Measurements from ENCODE around the gene SHISA7. TPM values are rescaled to one million over a fixed set of nuclear protein-coding genes. Genes with fewer than 3 reads are reported as not detected.
"Not testable (repeated sequence)": the region's sequence is repeated elsewhere in the genome, so short reads cannot be mapped to it uniquely, and the experiment has no call there.

SHISA7 gene
- total RNA-seq, 1 donor from 2014 or later = not detected

GRCh38 chr19:55454787-55455243, 11.7 kb upstream of the SHISA7 start:
- intact Hi-C loops (cut with micrococcal nuclease) = no loop called here
- Mint-ChIP-seq H3K4me3 (ENCODE audit: low read depth) (no peak overlapping the region), H3K36me3 (ENCODE audit: low read depth) (peaks cover 15% of the 10 kb centered on the region), H3K27ac (no peak overlapping the region), H3K4me1 (ENCODE audit: low read depth) (peaks cover 3% of the 10 kb centered on the region), H3K9me3 (no peaks in the 10 kb centered on the region), H3K27me3 (ENCODE audit: low read depth) (peaks cover 24% of the 10 kb centered on the region)
- peak; percentile 38 for DNase-seq (ENCODE audit: low spot score)

DNA sequence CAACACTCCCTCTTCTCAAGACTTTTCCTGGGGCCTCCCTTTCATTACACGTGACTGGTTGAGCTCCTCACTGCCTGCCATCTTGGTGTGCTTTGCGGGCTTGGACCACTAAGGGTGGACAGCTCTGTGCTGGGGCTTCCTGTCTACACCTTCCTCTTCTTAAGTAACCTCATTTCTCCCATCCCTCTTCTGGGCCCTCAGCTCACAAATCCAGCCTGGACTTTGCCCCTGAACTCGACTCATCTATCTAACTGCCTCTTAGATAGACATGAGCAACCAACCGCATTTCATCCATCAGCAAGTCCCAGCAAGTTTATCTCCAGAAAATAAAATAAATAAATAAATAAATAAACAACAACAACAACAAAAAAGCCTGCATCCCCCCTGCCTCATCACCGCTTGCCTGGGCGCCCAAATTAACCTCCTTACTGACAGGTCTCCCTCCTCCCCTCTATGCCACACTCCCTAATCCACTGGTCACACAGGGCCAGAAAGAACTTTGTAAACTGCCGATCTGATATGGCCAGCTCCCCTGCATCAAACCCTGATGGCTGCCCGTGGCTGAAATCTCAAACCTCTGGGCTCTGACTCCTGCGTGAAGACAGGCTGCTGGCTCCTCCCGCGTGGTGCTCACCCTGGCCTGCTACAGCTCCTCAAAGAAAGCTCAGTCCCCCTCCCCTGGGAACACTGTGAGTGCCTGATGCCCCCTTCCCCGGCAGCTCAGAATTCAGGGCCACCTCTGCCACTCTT, 10.6 kb upstream of the SHISA7 start:
- intact Hi-C loops (cut with micrococcal nuclease) = no loop called here
- H3K36me3 Mint-ChIP-seq (ENCODE audit: low read depth) = peaks cover 15% of the 10 kb centered on the region
- H3K4me1 Mint-ChIP-seq (ENCODE audit: low read depth) = peaks cover 3% of the 10 kb centered on the region
- no peak for DNase-seq (ENCODE audit: low spot score)
- H3K27me3 Mint-ChIP-seq (ENCODE audit: low read depth) = peaks cover 24% of the 10 kb centered on the region
- no peak overlapping the region for H3K4me3 Mint-ChIP-seq (ENCODE audit: low read depth)
- no peak overlapping the region for H3K27ac Mint-ChIP-seq
- H3K9me3 Mint-ChIP-seq = no peaks in the 10 kb centered on the region

DNA sequence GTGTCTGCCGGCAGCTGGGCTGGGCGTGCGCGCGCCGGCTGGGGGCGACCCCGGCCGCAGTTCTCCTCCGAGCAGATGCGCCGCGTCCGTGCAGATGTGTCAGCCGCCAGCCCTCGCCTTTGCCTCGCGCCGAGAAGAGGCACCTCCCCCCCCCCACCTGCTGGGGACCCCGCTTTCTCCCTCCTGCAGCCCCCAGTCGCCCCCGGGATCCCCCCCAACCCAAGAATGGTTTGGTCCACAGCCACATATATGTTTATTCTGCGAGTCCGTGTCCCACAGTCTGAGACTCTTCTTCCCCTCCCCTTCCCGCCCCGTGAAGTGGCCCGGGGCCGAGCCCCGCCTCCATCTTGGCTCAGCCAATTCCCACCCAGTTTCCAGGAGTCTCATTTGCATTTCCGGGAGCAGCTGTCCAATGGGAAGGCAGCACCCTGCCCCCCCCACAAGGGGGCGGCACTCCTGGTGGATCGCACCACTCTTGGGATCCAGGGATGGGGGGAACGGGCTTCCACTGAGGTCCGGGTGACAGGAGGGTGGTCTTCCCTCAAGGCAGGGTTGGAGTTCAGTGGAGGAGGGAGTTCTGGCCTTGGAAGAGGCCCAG, 9.7 kb upstream of the SHISA7 start:
- Mint-ChIP-seq H3K4me3 (ENCODE audit: low read depth) (no peak overlapping the region), H3K9me3 (no peaks in the 10 kb centered on the region), H3K4me1 (ENCODE audit: low read depth) (peaks cover 3% of the 10 kb centered on the region), H3K27ac (no peak overlapping the region), H3K27me3 (ENCODE audit: low read depth) (peaks cover 24% of the 10 kb centered on the region), H3K36me3 (ENCODE audit: low read depth) (peaks cover 15% of the 10 kb centered on the region)
- DNase-seq (ENCODE audit: low spot score) = peak; percentile 42
- intact Hi-C loops (cut with micrococcal nuclease) = no loop called here

DNA sequence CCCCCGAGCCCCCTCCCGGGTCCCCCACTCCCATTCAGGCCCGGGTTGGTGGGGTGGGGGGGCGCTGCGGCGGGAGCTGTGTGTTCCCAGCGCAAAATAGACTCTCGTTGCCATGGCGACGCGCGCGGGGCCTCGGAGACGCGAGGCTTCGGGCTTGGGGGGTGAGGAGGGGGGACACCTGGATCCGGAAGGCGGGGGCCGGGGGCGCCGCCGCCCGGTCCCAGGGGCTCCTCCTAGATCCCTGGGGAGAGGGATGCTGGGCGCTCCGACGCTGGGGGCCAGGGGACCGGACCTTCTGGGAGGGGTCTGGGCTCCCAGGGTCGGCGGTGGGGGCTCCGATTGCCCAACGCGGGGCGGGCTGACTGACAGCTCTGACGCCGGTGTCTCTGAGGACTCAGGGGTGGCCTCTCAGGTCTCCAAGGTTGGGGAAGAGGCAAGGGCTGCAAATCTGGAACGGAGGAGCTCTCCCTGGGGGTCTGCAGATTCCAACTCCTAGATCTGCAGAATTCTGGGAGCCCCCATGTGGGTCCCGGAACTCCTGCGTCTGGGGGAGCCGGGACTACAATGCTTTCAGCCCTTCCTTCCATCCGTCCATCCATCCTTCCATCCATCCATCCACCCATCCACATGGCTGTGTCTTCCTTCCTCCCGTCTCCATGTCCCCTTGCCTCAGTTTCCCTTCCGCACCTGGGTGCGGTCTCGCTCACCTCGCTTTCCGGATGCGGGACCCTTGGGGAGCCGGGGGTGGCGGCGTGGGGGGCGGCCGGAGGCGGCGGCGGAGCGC, 9.1 kb upstream of the SHISA7 start:
- no peaks in the 10 kb centered on the region for H3K9me3 Mint-ChIP-seq
- DNase-seq (ENCODE audit: low spot score) = no peak
- no peak overlapping the region for H3K4me3 Mint-ChIP-seq (ENCODE audit: low read depth)
- no peak overlapping the region for H3K27ac Mint-ChIP-seq
- H3K36me3 Mint-ChIP-seq (ENCODE audit: low read depth) = peaks cover 15% of the 10 kb centered on the region
- peaks cover 24% of the 10 kb centered on the region for H3K27me3 Mint-ChIP-seq (ENCODE audit: low read depth)
- intact Hi-C loops (cut with micrococcal nuclease) = no loop called here
- peaks cover 3% of the 10 kb centered on the region for H3K4me1 Mint-ChIP-seq (ENCODE audit: low read depth)

DNA sequence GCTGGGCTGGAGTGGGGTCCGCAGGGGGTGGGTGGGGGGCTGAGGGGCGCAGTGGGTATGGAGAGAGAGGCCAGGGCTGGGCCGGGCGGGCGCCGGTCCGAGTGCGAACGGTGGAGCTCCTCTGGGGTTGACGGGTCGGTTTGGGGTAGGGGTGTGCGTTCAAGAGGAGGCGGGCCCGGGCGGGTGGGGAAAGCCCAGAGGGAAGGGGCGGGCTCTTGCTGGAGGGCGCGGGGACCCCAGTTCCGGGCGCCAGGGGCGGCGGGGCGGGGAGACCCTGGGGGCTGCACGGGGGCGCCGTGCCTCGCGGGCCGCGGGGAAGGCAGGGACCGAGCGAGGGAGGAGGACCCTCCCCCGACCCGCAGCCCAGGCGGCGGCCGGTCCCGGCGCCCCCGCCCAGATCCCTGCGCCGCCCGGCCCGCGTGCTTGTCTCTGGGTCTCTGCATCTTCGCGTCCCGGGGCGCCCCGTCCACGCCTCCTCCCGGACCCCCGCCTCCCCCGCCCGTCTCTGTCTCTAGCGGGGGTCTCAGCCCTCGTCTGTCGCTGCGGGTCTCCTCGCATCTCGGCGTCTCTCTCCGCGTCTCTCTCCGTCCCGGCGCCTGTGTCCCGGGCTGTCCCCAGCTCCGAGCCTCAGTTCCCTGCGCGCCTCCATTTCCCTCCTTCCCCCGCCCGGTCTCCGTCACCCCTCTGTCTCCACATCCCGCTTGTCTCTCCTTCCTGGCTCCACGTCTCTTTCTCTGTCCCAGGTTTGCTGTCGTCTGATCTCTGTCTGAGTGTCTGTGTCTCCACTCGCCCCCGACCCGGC, 8.3 kb upstream of the SHISA7 start:
- H3K36me3 Mint-ChIP-seq (ENCODE audit: low read depth) = peaks cover 15% of the 10 kb centered on the region
- no peak overlapping the region for H3K27ac Mint-ChIP-seq
- H3K4me1 Mint-ChIP-seq (ENCODE audit: low read depth) = peaks cover 3% of the 10 kb centered on the region
- no peaks in the 10 kb centered on the region for H3K9me3 Mint-ChIP-seq
- no peak for DNase-seq (ENCODE audit: low spot score)
- intact Hi-C loops (cut with micrococcal nuclease) = no loop called here
- H3K4me3 Mint-ChIP-seq (ENCODE audit: low read depth) = no peak overlapping the region
- peaks cover 24% of the 10 kb centered on the region for H3K27me3 Mint-ChIP-seq (ENCODE audit: low read depth)

DNA sequence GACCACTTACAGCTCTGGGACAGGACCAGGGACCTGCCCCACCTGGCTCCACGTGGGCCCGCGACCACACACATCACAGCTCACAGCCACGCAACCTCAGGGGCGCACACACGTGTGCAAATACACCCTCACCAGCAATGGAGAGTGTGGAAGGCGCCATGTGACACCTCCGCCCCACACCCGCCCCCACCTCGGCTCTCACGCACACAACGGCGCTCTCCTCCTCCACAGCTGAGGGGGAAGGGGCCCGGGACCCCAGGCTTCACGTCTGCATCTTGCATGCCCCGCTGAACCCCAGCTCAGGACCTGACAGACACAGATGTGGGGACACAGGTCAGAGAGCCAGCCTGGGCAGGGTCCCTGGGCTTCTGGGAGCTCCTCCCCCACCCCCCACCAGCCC, 6.4 kb upstream of the SHISA7 start:
- peaks cover 10% of the 10 kb centered on the region for H3K36me3 Mint-ChIP-seq (ENCODE audit: low read depth)
- DNase-seq (ENCODE audit: low spot score) = no peak
- H3K9me3 Mint-ChIP-seq = no peaks in the 10 kb centered on the region
- intact Hi-C loops (cut with micrococcal nuclease) = no loop called here
- H3K27ac Mint-ChIP-seq = no peak overlapping the region
- H3K4me1 Mint-ChIP-seq (ENCODE audit: low read depth) = peaks cover 3% of the 10 kb centered on the region
- H3K27me3 Mint-ChIP-seq (ENCODE audit: low read depth) = peaks cover 31% of the 10 kb centered on the region
- H3K4me3 Mint-ChIP-seq (ENCODE audit: low read depth) = no peak overlapping the region

GRCh38 chr19:55448175-55448490, 5.0 kb upstream of the SHISA7 start:
- H3K4me1 Mint-ChIP-seq (ENCODE audit: low read depth); H3K4me3 Mint-ChIP-seq (ENCODE audit: low read depth); intact Hi-C loops (cut with micrococcal nuclease); H3K27ac Mint-ChIP-seq; H3K36me3 Mint-ChIP-seq (ENCODE audit: low read depth); DNase-seq (ENCODE audit: low spot score); H3K9me3 Mint-ChIP-seq: not testable (repeated sequence)
- H3K27me3 Mint-ChIP-seq (ENCODE audit: low read depth) = peaks cover 36% of the 10 kb centered on the region

- Mint-ChIP-seq H3K4me1 (ENCODE audit: low read depth) (no peaks in the 10 kb centered on the region), H3K9me3 (no peaks in the 10 kb centered on the region), H3K27me3 (ENCODE audit: low read depth) (peaks cover 38% of the 10 kb centered on the region), H3K36me3 (ENCODE audit: low read depth) (no peaks in the 10 kb centered on the region), H3K4me3 (ENCODE audit: low read depth) (no peak overlapping the region), H3K27ac (no peak overlapping the region)
- intact Hi-C loops (cut with micrococcal nuclease) = no loop called here
- no peak for DNase-seq (ENCODE audit: low spot score)
Measured at GRCh38 chr19:55447421-55448174, 4.5 kb upstream of the SHISA7 start.

DNA sequence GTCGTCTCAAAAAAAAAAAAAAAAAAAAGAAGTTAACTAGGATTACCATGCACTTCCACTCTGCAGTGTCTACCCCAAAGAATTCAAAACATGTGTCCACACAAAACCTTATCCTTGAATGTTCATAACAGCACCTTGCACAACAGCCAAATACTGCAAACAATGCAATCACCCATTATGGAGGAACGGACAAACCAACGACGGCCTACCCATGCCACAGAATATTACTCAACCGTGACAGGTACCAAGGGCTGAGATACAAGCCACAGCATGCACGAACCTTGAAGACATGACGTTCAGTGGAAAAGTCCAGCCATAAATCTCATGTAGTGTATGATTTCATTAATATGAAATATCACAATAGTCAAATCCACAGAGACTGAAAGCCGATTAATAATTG, 3.0 kb upstream of the SHISA7 start:
- DNase-seq (ENCODE audit: low spot score) = no peak
- Mint-ChIP-seq H3K36me3 (ENCODE audit: low read depth) (no peaks in the 10 kb centered on the region), H3K9me3 (no peaks in the 10 kb centered on the region), H3K4me3 (ENCODE audit: low read depth) (no peak overlapping the region), H3K4me1 (ENCODE audit: low read depth) (peaks cover 6% of the 10 kb centered on the region), H3K27ac (no peak overlapping the region), H3K27me3 (ENCODE audit: low read depth) (peaks cover 44% of the 10 kb centered on the region)
- intact Hi-C loops (cut with micrococcal nuclease) = no loop called here

DNA sequence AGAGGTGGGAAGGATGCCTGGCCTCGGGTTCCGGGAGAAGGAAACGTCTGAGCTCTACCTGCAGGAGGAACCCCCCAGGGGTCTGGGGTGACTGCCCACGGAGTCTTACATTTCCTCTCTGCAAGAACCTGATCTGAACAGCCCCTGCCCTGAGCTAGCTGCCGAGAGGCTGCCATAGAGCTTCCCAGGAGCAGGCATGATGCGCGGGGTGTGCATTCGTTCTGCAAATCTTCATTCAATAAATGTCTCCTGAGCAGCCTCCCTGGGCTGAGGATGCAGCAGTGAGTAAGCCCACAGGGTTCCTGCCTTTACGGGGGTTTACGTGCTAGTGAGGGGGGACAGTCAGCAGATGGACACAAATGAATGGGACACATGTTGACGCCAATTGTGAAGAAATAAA, 1.5 kb upstream of the SHISA7 start:
- no peak for DNase-seq (ENCODE audit: low spot score)
- intact Hi-C loops (cut with micrococcal nuclease) = no loop called here
- Mint-ChIP-seq H3K27me3 (ENCODE audit: low read depth) (peaks cover 44% of the 10 kb centered on the region), H3K27ac (no peak overlapping the region), H3K4me1 (ENCODE audit: low read depth) (peaks cover 10% of the 10 kb centered on the region), H3K9me3 (no peaks in the 10 kb centered on the region), H3K36me3 (ENCODE audit: low read depth) (no peaks in the 10 kb centered on the region), H3K4me3 (ENCODE audit: low read depth) (no peak overlapping the region)

GRCh38 chr19:55443824-55444480, 852 bp upstream of the SHISA7 start:
- no peaks in the 10 kb centered on the region for H3K9me3 Mint-ChIP-seq
- H3K4me3 Mint-ChIP-seq (ENCODE audit: low read depth) = no peak overlapping the region
- peaks cover 10% of the 10 kb centered on the region for H3K4me1 Mint-ChIP-seq (ENCODE audit: low read depth)
- no peak overlapping the region for H3K27ac Mint-ChIP-seq
- no peak for DNase-seq (ENCODE audit: low spot score)
- intact Hi-C loops (cut with micrococcal nuclease) = no loop called here
- no peaks in the 10 kb centered on the region for H3K36me3 Mint-ChIP-seq (ENCODE audit: low read depth)
- peaks cover 51% of the 10 kb centered on the region for H3K27me3 Mint-ChIP-seq (ENCODE audit: low read depth)
